Brain pericyte (primary cell): ENCODE results near the gene SNTA1.
"Not testable (repeated sequence)": the region's sequence is repeated elsewhere in the genome, so short reads cannot be mapped to it uniquely, and the experiment has no call there.

Experiments
- DNase-seq: peaks from one replicate; pipeline ENCODE4 v3.0.0-alpha.2; 2012; ENCODE audit warnings: low read depth, low spot score

The SNTA1 gene

DNA sequence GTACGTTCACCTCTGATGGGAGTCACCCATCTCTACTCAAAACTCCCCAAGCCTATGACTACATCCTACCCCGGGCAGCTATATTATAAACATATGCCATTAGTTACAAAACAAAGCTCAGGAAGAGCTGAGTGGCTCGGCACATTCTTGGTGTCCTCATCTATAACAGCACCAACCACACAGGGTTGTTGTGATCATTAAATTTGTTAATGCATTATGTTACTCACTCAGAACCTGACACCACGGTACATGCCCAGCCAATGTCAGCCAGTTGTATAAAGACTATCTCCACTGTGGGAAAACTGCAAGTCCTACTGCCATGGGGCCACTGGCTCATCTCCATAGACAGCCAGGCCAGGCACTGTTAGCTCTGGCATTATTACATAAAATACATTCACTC is 50.0 kb downstream of the SNTA1 start:
- DNase-seq, result no peak

DNA sequence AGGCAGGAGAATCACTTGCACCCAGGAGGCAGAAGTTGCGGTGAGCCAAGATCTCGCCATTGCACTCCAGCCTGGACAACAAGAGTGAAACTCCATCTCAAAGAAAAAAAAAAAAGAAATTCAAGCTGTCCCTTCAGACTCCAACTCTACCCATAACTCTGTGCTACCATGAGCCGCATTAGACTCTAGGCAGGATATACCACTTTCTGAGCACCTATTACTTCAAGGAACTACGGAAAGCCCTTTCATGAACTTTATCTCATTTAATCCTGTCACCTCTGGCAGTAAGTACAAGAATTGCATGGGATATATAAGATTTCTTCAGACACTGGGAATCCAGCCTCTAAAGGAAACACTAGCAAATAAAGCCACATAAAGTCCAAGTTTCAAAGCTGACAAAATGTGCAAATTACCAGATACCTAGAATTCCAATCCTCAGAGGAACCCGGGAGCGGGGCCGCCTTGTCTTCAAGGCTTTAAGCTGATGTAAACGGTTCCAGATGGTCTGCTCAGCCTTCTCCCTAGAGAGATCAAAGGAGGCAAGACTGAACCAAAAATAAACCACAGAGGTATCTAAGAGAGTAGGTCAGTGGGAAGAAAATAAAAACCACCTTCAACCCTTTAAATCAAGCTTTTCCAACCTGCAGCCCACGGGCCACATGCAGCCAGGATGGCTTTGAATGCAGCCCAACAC is 51.7 kb downstream of the SNTA1 start:
- no peak for DNase-seq

DNA sequence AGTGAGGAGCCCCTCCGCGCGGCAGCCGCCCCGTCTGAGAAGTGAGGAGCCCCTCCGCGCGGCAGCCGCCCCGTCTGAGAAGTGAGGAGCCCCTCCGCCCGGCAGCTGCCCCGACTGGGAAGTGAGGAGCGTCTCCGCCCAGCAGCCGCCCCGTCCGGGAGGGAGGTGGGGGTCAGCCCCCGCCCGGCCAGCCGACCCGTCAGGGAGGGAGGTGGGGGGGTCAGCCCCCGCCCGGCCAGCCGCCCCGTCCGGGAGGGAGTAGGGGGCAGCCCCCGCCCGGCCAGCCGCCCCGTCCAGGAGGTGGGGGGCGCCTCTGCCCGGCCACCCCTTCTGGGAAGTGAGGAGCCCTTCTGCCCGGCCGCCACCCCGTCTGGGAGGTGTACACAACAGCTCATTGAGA is 54.2 kb downstream of the SNTA1 start:
- DNase-seq, result not testable (repeated sequence)

DNA sequence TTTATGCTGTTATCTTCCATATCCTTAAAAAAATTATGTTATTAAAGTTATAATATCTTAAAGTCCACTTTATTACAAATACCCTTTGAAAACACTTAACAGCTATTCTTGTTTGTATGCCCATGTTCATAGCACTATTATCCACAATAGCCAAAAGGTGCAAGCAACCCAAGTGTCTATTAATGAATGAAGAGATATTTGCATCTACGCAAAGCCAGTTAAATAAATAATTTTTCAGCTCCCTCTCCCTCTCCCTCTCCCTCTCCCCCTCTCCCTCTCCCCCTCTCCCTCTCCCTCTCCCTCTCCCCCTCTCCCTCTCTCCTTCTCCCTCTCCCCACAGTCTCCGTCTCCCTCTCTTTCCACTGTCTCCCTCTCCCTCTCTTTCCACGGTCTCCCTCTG is 55.3 kb downstream of the SNTA1 start:
- DNase-seq, result no peak

DNA sequence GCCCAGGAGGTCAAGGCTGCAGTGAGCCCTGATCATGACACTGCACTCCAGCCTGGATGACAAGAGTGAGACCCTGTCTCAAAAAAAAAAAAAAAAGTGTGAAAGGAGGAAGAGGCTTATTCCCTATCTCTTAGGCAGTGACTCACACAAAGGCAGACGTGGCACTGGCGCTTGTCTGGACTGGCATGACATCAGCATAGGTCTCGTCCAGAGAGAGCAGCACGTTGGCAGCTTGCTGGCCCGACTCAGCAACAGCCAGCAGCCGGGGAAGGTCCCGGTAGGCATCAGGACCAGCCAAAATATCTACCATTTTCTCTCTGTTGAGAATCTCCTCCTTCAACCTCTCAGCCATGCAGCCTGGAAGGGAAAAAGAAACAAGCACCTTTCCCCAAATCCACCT is 56.4 kb downstream of the SNTA1 start:
- DNase-seq, result no peak

DNA sequence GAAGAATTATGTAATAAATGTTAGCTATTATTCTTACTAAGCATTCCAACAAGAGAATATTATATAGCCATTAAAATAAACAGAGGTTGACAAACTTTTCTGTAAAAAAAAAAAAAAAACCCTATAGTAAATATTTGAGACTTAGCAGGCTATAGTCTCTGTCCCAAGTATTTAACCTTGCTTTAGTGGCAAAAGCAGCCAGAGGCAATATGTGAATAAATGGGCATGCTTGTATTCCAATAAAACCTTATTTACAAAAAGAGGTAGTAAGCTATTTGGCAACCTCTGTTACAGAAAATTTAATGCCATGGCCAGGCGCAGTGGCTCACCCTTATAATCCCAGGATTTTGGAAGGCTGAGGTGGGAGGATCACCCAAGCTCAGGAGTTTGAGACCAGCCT is 56.9 kb downstream of the SNTA1 start:
- DNase-seq, result no peak

DNA sequence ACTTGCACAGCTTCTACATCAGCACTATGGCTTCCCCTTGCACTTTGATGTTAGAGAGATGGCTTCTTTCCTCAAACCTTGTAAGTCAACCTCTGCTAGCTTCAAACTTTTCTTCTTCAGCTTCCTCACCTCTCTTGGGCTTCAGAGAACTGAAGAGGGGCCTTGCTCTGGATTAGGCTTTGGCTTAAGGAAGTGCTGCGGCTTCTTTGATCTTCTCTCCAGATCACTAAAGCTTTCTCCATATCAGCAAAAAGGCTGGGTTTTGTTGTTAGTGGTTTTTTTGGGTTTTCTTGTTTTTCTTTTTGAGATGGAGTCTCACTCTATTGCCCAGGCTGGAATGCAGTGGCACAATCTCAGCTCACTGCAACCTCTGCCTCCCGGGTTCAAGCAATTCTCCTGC is 66.2 kb downstream of the SNTA1 start:
- DNase-seq, result no peak

DNA sequence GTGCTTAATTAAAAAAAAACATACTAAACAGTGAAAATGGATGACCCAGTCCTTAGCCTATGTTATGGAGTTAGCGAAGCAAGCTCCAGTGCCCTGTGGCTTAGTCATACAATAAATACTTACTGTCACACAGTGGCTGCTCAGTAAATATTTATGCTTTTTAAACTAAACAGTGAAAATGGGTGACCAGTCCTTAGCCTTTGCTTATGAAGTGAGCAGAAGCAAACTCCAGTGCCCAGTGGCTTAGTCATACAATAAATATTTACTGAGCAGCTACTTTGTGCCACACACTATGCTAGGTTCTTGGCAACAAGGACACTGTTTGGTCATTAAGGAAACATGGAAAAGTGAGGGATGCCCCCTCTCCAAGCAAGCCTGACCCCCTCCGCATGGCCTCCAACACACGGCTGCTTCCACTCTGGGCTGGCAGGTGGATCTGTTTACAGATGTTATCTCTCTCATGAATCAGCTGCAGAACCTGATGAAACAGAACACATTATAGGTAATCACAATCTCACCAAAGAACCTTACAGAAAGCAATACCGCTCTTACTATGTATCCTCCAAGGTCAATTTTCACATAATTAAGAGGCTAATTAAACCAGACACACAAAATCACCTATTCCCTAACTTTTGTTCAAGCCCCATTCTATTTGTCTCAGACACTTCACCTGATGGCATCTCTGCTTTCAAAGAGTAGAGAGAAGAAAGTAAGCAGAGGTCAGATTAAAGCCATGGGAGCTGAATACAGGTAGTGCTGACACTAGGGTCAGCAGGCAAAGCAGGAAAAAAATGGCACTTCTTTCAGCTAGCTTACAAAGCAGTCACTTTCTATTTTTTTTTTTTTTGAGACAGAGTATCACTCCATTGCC is 69.6 kb downstream of the SNTA1 start:
- DNase-seq, result peak; percentile 30

GRCh38 chr20:33372993-33373441 is 70.5 kb downstream of the SNTA1 start:
- no peak for DNase-seq

GRCh38 chr20:33370291-33370690 is 73.3 kb downstream of the SNTA1 start:
- no peak for DNase-seq

- DNase-seq, result no peak
These were observed 80.7 kb downstream of the SNTA1 start for GRCh38 chr20:33362898-33363297.

GRCh38 chr20:33359399-33360261 is 83.9 kb downstream of the SNTA1 start:
- no peak for DNase-seq
